B cell (primary cell): Measurements from ENCODE around the gene GOLGA8B. TPM values are rescaled to one million over a fixed set of nuclear protein-coding genes. Genes with fewer than 3 reads are reported as not detected.

Experiments used
- ATAC-seq: fragments of 200-7000 bp; cut with Tn5 transposase; one replicate; pipeline ENCODE4 v1.10.0; 2021; ENCODE audit warnings: low read depth, mild to moderate bottlenecking, moderate number of reproducible peaks, moderate library complexity
- CTCF ChIA-PET: fragments of 350-600 bp; sonication (Branson Sonifier 250); formaldehyde crosslinking; loops from one replicate; lab custom pipeline; 2021; ENCODE audit warnings: antibody characterized with exemption, inconsistent platforms; lab: Charles Lee
- POLR2A ChIA-PET: fragments of 350-600 bp; sonication (Branson Sonifier 250); formaldehyde crosslinking; loops from one replicate; lab custom pipeline; 2021; ENCODE audit warnings: antibody characterized with exemption; lab: Charles Lee
- DNase-seq: peaks from one replicate; pipeline ENCODE4 v3.0.0; 2013
- H2AFZ ChIP-seq: 2 replicates; pipeline ENCODE4 v1.6.1; 2012; ENCODE audit warnings: mild to moderate bottlenecking, low read depth, low read length; ENCODE audit not compliant: insufficient read depth, poor library complexity, severe bottlenecking
- H3K27ac ChIP-seq, 2 donors: 1 replicate in 1 of 2; 2 replicates in 1 of 2; pipeline ENCODE4 v1.5.1; 2012 to 2013; ENCODE audit warnings: low read length in 2 of 2, mild to moderate bottlenecking in 2 of 2, moderate library complexity in 1 of 2
- H3K27me3 ChIP-seq, 4 experiments: fragments of 200-600 bp in 1 of 4; sonication (generic) in 1 of 4; replicated peaks in 1 of 4; 1 replicate in 2 of 4; 2 replicates in 2 of 4; pipeline versions ENCODE4 v1.6.1 to v1.7.0; 2013 to 2016; ENCODE audit warnings: low read length in 3 of 4, mild to moderate bottlenecking in 2 of 4, mixed read lengths in 1 of 4, moderate library complexity in 1 of 4; ENCODE audit not compliant: insufficient read depth in 4 of 4, control insufficient read depth in 3 of 4; ENCODE audit errors: control extremely low read depth in 1 of 4
- H3K36me3 ChIP-seq, 2 experiments: replicated peaks in 1 of 2; 1 replicate in 1 of 2; 2 replicates in 1 of 2; pipeline versions ENCODE4 v1.6.1 to v1.7.1; 2013; ENCODE audit warnings: low read length in 1 of 2; ENCODE audit not compliant: insufficient read depth in 2 of 2, control insufficient read depth in 1 of 2; ENCODE audit errors: control extremely low read depth in 1 of 2, extremely low read depth in 1 of 2
- H3K4me1 ChIP-seq, 2 donors: fragments of 200-600 bp in 1 of 2; sonication (generic) in 1 of 2; 1 replicate in 1 of 2; 2 replicates in 1 of 2; pipeline versions ENCODE4 v1.5.1 to v1.6.1; 2013 to 2017; ENCODE audit warnings: low read length in 2 of 2; ENCODE audit not compliant: control insufficient read depth in 2 of 2, insufficient read depth in 2 of 2
- H3K4me2 ChIP-seq: replicated peaks from 2 replicates; pipeline ENCODE3; 2012; ENCODE audit warnings: mild to moderate bottlenecking, low read depth, low read length; ENCODE audit not compliant: poor library complexity, severe bottlenecking
- H3K4me3 ChIP-seq, 5 experiments: fragments of 200-600 bp in 1 of 5; sonication (generic) in 1 of 5; 1 replicate in 3 of 5; 2 replicates in 2 of 5; pipeline versions ENCODE4 v1.5.1 to v1.7.0; 2011 to 2016; ENCODE audit warnings: low read length in 4 of 5, mild to moderate bottlenecking in 4 of 5, low read depth in 2 of 5, control low read depth in 1 of 5, moderate library complexity in 1 of 5; ENCODE audit not compliant: insufficient read depth in 1 of 5; ENCODE audit errors: control extremely low read depth in 1 of 5, extremely low read depth in 1 of 5
- H3K79me2 ChIP-seq: fragments of 200-600 bp; sonication (generic); one replicate; pipeline ENCODE4 v1.6.0; 2016; ENCODE audit warnings: low read length; ENCODE audit not compliant: control insufficient read depth, insufficient read depth
- H3K9ac ChIP-seq: fragments of 200-600 bp; sonication (generic); 2 replicates; pipeline ENCODE4 v1.6.1; 2017; ENCODE audit warnings: mild to moderate bottlenecking, low read length, moderate library complexity
- H3K9me3 ChIP-seq, 3 donors: one replicate each; pipeline versions ENCODE4 v1.6.1 to v1.7.1; 2013; ENCODE audit warnings: low read length in 2 of 3; ENCODE audit not compliant: control insufficient read depth in 2 of 3, insufficient read depth in 1 of 3; ENCODE audit errors: control extremely low read depth in 1 of 3
- H4K20me1 ChIP-seq: 2 replicates; pipeline ENCODE4 v1.6.0; 2012; ENCODE audit warnings: mild to moderate bottlenecking, low read length; ENCODE audit not compliant: insufficient read depth, control insufficient read depth, poor library complexity, severe bottlenecking
- H3K27ac Mint-ChIP-seq: one replicate; pipeline ENCODE4 v1.8.0; 2021; ENCODE audit warnings: mixed read lengths
- H3K27me3 Mint-ChIP-seq: one replicate; pipeline ENCODE4 v1.8.0; 2021; ENCODE audit warnings: mixed read lengths
- H3K4me1 Mint-ChIP-seq: one replicate; pipeline ENCODE4 v1.8.0; 2021; ENCODE audit warnings: mixed read lengths
- H3K4me3 Mint-ChIP-seq: one replicate; pipeline ENCODE4 v1.8.0; 2021; ENCODE audit warnings: mixed read lengths
- H3K9me3 Mint-ChIP-seq: one replicate; pipeline ENCODE4 v1.8.0; 2022; ENCODE audit warnings: mixed read lengths; ENCODE audit not compliant: insufficient read depth
- CTCF ChIP-seq: fragments of 200-600 bp; IDR thresholded peaks from one replicate; pipeline ENCODE4 v1.8.0; 2022; ENCODE audit warnings: antibody characterized with exemption, mild to moderate bottlenecking
- EZH2 ChIP-seq: IDR thresholded peaks from 2 replicates; pipeline ENCODE4 v1.6.1; 2012; ENCODE audit warnings: borderline replicate concordance, low read depth, mild to moderate bottlenecking, moderate library complexity, low read length; ENCODE audit not compliant: insufficient read depth, poor library complexity, severe bottlenecking
- WGBS: methylation state at CpG from one replicate; pipeline ENCODE4 v1.1.5; 2013; ENCODE audit warnings: missing lambda C conversion rate; ENCODE audit not compliant: insufficient coverage; 5-methylcytosine and 5-hydroxymethylcytosine counted together
- intact Hi-C: fragments of 100-400 bp; cut with micrococcal nuclease; formaldehyde crosslinking; loops from one replicate; pipeline ENCODE4 v1.10.0; 2022
- polyA plus RNA-seq: library from polyadenylated mRNA; depleted of rRNA; stranded (reverse); fragments of >200 nt; gene quantifications from 2 replicates; pipeline ENCODE4 v1.2.3, GENCODE V29; 2012
- total RNA-seq, 2 donors: library from RNA; stranded (reverse); fragments of 120-200 nt in 1 of 2; gene quantifications; 1 replicate in 1 of 2; 2 replicates in 1 of 2; pipeline versions ENCODE4 v1.2.3 to v1.2.4, GENCODE V29; 2013 to 2022

GOLGA8B gene
- total and polyA plus RNA-seq, 2 donors (not counting 1 experiment from before 2014, with no cell fraction given), result 77.1 to 200 TPM

GRCh38 chr15:34598799-34599585 is 15.5 kb upstream of the GOLGA8B start:
- H3K9me3 Mint-ChIP-seq, result no peaks in the 10 kb centered on the region
- H3K27me3 Mint-ChIP-seq, result peaks cover 13% of the 10 kb centered on the region
- POLR2A ChIA-PET, result no interaction called here
- Histone ChIP-seq H3K9me3 (no peaks in the 10 kb centered on the region), H2AFZ (no peak overlapping the region), H3K36me3 (no peaks in the 10 kb centered on the region), H4K20me1 (no peaks in the 10 kb centered on the region), H3K79me2 (no peaks in the 10 kb centered on the region), H3K27me3 (peaks cover 0 to 8% (median 2%) of the 10 kb centered on the region in 4 experiments), H3K4me3 (no peak overlapping the region), H3K9ac (no peak overlapping the region), H3K4me2 (no peak overlapping the region), H3K27ac (no peak overlapping the region), H3K4me1 (no peaks in the 10 kb centered on the region)
- TF ChIP-seq CTCF (no peak), EZH2 (no peak)
- DNase-seq, result no peak
- intact Hi-C loops, result no loop called here
- CTCF ChIA-PET, result interaction anchor here (1.2 kb wide), 1 partner anchor 11 kb away, joined by 3 read pairs; no protein-coding TSS in a partner anchor
- ATAC-seq, result no peak
- H3K4me3 Mint-ChIP-seq, result no peak overlapping the region
- no peak overlapping the region for H3K27ac Mint-ChIP-seq
- WGBS, result no CpG with 5 or more reads among the region's 2 CpGs
- H3K4me1 Mint-ChIP-seq, result no peaks in the 10 kb centered on the region

- CTCF ChIA-PET, result no interaction called here
- TF ChIP-seq CTCF, result no peak
- no peak for TF ChIP-seq EZH2
- Mint-ChIP-seq H3K4me3 (no peak overlapping the region), H3K4me1 (no peaks in the 10 kb centered on the region), H3K27ac (no peak overlapping the region), H3K27me3 (peaks cover 10% of the 10 kb centered on the region), H3K9me3 (no peaks in the 10 kb centered on the region)
- Histone ChIP-seq H3K79me2 (no peaks in the 10 kb centered on the region), H3K4me3 (no peak overlapping the region), H3K27me3 (peaks cover 0 to 3% (median 1%) of the 10 kb centered on the region in 4 experiments), H4K20me1 (no peaks in the 10 kb centered on the region), H3K27ac (no peak overlapping the region), H2AFZ (no peak overlapping the region), H3K36me3 (no peaks in the 10 kb centered on the region), H3K4me1 (no peaks in the 10 kb centered on the region), H3K9me3 (no peaks in the 10 kb centered on the region), H3K4me2 (no peak overlapping the region), H3K9ac (no peak overlapping the region)
- POLR2A ChIA-PET, result no interaction called here
- intact Hi-C loops, result no loop called here
- no peak for DNase-seq
- ATAC-seq, result no peak
Observed at GRCh38 chr15:34597316-34597715, 13.9 kb upstream of the GOLGA8B start.
